ENCODE data around the gene STAG1.

DNA sequence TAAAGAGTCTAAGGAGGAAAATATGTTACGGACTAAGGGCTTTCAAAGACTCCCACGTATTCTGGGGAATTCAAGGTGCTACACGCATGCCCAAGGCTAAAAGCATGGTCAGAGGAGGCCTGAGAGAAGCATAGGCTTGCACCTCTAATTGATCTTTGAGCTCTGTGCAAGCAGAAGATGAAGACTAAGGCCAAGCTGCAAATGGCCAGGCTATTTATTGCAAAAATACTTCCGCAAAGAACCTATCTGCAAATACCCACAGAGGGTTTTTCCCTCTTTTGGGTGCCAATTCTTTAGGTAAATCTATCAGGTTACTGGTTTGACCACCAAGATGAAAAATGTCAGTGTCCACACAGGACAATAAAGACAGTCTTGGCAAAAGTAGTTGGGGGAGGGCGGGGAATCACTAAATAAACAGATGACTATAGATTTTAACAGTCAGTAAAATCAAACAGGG, 119.5 kb downstream of the STAG1 start:
- TF ChIP-seq, protein P1, sequence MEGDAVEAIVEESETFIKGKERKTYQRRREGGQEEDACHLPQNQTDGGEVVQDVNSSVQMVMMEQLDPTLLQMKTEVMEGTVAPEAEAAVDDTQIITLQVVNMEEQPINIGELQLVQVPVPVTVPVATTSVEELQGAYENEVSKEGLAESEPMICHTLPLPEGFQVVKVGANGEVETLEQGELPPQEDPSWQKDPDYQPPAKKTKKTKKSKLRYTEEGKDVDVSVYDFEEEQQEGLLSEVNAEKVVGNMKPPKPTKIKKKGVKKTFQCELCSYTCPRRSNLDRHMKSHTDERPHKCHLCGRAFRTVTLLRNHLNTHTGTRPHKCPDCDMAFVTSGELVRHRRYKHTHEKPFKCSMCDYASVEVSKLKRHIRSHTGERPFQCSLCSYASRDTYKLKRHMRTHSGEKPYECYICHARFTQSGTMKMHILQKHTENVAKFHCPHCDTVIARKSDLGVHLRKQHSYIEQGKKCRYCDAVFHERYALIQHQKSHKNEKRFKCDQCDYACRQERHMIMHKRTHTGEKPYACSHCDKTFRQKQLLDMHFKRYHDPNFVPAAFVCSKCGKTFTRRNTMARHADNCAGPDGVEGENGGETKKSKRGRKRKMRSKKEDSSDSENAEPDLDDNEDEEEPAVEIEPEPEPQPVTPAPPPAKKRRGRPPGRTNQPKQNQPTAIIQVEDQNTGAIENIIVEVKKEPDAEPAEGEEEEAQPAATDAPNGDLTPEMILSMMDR (IDR thresholded peaks at IDR 0.05; ENCODE audit: insufficient read depth, low read length, poor library complexity, severe bottlenecking) = no peak
- TF ChIP-seq EZH2phosphoT487 (conservative IDR thresholded peaks at IDR 0.05; ENCODE audit: low read length) = no peak

All from SU-DHL-6 (cell line).